GM18909 (cell line): ENCODE measurements around the gene AKR1C2.
"Not testable (repeated sequence)": the region's sequence is repeated elsewhere in the genome, so short reads cannot be mapped to it uniquely, and the experiment has no call there.

ENCODE experiments used
- ATAC-seq: cut with Tn5 transposase; IDR thresholded peaks from one replicate; pipeline ENCODE4 v1.9.1; 2021; ENCODE audit warnings: mild to moderate bottlenecking; ENCODE audit not compliant: unreplicated experiment, poor library complexity

AKR1C2 gene

GRCh38 chr10:5030989-5031388, 27.3 kb upstream of the AKR1C2 start:
- no peak for ATAC-seq

DNA sequence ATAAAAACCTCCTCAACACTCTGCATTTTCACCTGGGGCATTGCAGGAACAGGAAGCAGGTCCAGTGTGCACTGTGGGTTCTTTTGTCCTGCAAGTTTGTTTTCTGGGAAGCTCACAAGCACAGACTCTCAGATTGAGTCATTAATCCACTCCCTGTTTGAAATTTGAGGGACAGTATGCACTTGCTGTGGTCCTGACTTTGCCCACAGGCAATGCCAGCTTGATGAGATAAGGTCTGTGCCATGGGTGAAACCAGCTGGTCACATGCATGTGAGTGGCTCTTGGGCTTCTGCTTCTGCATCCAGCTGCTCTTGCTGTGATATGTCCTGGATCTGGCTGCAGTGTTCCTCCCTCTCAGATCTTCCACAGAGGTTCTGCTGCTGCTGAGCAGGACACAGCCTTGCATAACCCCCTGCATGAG, 21.8 kb upstream of the AKR1C2 start:
- not testable (repeated sequence) for ATAC-seq

GRCh38 chr10:5023177-5023805, 19.6 kb upstream of the AKR1C2 start:
- no peak for ATAC-seq

DNA sequence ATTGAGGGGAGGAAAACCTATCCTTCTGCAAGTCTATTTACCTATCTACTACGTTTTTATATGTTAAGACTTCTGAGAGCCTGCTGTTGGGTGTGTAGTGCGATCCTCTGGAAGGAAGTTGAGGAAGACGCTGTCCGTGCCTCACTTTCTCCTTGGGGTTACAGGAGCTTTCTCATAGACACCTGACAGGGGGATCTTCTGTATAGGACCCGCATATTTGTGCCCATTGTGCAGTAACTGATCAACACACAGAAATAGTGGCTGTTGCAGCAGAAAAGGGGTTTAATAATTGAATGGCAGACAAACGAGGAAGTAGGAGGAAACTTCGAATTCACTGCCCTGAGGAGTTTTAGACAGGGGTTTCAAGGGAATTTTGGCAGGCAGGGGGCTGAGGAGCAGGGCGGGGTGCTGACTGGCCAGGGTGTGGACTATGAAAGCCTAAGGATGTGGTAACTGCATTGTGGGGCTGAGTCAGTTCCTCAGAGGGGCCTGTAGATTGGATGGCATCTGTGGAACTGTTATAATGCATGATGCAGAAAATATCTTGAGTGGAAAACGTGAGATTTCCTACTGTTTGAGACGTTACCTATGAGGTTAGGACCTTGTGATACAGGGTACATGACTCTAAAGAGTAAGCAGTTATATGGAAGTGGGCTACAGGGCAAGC, 18.1 kb upstream of the AKR1C2 start:
- not testable (repeated sequence) for ATAC-seq

DNA sequence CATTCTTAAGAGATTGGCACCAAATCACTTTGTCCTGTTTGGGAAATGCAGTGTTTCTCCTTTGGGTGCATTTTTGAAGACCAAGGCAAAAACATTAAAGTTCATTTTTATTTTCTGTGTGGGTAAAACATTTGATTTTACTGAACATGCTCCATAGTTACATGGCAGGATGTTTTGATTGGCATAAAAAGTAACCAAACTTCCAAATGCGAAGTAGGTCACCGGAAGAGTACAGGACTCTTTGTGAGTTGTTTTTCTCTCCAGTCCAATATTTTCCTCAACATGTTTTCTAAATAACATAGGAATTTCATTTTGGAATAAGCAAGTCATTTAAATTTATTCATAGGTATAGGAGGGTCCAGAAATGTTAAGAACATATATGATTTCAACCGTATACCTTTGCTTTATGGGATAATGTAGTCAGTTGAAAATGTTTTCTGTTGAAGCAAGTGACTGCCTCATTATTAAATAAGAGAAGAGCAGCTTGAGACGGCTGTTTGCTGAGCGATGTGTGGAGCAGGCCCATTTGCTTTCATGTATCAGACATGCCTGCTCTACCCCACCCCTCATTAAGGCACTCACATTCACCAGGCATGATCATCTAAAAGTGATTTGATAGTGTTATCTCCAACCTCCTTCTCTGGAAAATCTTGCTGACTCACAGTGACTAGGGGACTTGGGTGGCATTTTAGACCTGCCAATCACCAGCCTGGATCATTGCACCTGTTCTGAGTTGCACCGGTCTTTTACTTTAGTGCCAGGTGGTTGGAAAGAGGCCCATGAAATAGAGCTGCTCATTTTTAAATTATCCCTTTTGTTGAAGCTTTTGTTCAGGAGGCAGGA, 16.3 kb upstream of the AKR1C2 start:
- not testable (repeated sequence) for ATAC-seq

DNA sequence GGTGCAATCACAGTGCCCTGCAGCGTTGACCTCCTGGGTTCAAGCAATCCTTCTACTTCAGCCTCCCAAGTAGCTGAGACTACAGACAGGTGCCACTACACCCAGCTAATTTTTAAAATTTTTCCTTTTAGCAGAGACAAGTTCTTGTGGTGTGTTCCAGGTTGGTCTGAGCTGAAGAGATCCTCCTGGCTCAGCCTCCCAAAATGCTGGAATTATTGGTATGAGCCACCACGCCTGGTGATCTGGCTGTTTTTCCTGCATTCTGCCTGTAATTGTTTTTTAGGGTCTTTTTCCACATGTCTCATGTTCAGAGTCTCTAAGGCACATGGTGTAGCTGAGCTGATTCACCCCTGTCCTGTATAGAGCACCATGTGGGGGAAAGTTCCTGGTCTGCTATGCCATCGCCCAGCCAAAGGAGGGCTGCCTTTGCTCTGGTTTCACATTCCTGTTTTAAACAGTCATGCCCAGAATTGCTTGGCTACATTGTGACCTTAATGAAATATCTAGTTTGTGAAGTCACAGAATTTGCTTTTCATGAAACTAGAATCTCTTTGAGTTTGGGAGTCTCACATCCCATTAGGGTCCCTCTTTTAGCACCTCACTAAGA, 15.1 kb upstream of the AKR1C2 start:
- not testable (repeated sequence) for ATAC-seq

DNA sequence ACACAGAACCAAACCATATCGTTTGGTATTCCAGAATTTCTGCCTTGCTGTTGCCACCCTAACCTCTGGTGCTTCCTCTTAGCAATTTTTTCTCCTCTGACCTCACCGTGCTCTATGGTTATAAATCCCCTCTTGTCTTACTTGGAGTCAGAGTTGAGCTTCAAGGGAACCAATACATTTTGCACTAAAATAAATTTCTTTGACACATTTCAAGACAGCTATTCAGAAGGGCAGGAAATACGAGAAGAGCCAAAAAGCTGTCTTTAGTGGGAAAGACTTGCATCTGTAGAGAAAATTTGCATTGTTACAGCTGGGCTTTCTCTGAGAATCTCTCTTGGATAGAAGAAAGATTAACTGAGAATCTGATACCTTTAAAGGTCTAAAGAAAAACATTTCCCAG, 14.5 kb upstream of the AKR1C2 start:
- ATAC-seq: no peak

DNA sequence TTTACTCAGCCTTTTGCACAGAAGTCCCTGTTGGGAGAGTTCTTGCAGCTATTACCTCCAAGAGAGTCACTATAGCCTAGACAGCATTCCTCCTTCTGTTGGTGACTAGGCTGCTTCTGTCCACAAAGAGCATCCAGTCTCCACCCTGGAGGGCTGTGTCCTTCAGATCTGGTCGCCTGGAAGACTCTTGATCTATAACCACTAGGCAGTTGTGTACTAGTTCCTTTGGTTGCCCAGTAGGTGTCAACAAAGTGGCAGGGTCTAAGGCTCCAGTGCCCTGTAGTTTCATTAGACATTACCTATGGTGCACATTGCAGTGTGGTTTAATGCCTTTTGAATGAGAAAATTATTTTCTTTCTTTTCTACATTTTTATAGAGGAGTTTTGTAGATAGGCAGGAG, 11.3 kb upstream of the AKR1C2 start:
- ATAC-seq: no peak

- not testable (repeated sequence) for ATAC-seq
Observed at GRCh38 chr10:5014200-5014910, 10.7 kb upstream of the AKR1C2 start.

GRCh38 chr10:5013385-5013784, 9.7 kb upstream of the AKR1C2 start:
- no peak for ATAC-seq

DNA sequence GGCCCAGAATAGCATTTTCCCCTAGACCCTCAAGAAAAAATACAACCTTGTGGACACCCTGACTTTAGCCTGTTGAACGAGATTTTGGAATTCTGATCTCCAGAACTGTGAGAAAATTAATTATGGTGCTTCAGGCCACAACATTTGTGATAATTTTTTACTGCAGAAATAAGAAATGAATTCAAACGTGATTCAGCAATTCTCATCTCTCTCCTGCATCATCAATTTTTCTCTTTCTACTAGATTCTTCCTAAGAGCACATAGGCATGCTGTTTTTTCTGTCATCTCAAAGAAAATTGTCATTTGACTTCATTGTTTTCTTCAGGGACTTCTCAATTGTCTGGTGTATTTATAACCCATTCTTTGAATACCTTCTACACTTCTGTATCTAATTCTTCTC, 8.9 kb upstream of the AKR1C2 start:
- ATAC-seq: no peak

DNA sequence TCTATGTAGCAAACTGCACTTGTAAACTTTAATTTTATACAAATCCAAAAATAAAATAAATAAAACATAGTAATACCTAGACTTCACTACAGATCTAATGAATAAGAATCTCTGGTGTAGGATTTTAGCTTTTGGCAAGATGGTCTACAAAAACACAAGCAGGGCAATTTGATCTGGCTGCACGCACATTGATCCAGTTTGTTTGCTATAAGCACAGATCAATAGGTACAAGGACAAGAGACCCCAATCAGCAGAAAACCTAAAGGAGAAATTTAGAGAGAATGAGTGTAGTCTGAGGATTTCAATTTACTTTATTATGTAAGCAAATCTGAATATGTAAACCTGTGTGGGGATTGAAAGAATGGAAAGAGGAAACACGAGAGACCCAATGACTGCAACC, 7.7 kb upstream of the AKR1C2 start:
- ATAC-seq: not testable (repeated sequence)

DNA sequence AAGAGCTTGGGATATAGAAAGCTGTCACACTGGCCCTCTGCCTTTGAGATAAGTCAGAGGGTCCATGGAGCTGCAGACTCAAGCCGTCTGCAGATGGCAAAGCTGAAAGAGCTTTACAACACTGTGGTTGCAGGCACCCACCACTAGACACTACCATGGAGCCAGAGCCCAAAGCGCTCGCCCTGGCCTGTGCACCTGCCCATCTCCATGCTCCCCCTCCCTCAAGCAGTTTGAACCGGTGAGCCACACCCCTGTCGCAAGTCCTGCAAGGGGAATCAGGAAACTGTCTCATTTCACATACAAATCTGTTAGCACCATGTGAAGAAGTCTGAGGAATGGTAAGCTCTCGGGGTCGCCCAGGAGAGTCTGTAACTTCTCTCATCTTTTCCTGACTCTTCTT, 6.4 kb upstream of the AKR1C2 start:
- ATAC-seq: not testable (repeated sequence)

GRCh38 chr10:5008857-5009548, 5.3 kb upstream of the AKR1C2 start:
- ATAC-seq: not testable (repeated sequence)

GRCh38 chr10:5004501-5004900, 844 bp upstream of the AKR1C2 start:
- not testable (repeated sequence) for ATAC-seq

GRCh38 chr10:5004030-5004385, 351 bp upstream of the AKR1C2 start:
- not testable (repeated sequence) for ATAC-seq

- no peak for ATAC-seq
Observed at GRCh38 chr10:5002013-5002727, 1.5 kb downstream of the AKR1C2 start.

GRCh38 chr10:4998671-4999070, 5.0 kb downstream of the AKR1C2 start:
- no peak for ATAC-seq

DNA sequence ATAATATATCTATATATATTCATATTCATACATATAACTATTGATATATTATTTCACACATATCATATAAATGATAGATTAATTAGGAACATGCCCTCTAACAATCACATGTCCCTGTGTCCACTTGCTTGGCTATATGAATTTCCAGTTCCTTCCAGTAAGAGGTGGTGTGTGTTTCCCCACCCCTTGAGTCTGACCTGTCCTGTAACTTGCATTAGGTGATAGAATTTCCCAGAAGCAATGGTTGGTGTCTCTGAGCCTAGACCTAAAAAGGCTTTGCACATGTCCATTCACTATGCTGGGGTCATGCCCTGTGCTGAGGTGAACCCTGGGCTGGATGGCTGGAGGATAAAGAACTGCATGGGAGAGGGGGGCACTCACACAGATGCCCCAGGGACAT, 9.4 kb downstream of the AKR1C2 start:
- not testable (repeated sequence) for ATAC-seq
